ENCODE measurements around the gene TFAM. TPM values are rescaled to one million over a fixed set of nuclear protein-coding genes. Genes with fewer than 3 reads are reported as not detected.

Gene TFAM
- polyA plus RNA-seq, 1 of the 3 experiments (the other 2 are of a cell fraction), result 19.6 TPM

DNA sequence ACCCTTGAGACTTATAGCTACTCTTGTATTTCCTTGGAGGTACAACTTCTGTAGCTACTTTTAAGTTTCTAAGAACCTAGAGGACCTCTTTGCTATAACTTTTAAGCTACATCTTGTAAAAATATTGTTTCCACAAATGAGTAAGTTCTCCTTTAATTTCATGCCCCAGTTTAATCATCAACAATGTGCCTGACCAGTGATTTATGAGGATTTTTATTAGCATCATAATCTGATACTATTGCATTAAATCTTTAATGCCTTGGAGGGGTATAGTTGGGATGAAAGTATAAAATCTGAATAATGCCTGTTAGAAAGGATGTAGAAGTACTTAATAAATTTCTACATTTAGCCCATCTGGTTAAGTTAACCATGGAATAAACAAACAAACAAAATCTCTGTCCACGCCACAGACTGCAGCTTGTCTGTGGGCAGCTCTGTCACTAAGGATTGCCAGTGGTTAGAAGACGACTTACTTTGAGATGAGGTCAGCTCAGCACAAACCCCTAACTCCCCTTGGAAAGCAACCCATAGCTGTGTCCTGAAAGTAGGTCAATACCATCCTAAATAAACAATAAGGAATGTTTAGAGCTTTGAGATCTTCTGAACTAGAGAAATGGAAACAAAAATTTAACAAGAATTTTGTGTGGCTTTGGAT, 32.1 kb upstream of the TFAM start:
- peaks cover 58% of the 10 kb centered on the region for H3K79me2 ChIP-seq (ENCODE audit: insufficient read depth)
- H2AFZ ChIP-seq (ENCODE audit: low read depth), result no peak overlapping the region
- peaks cover 4% of the 10 kb centered on the region for H3F3A ChIP-seq (replicated peaks; ENCODE audit: insufficient read depth)
- H3K27ac ChIP-seq (ENCODE audit: low read depth in 2 of 2, low read length in 1 of 2), result no peak overlapping the region
- no peaks in the 10 kb centered on the region for H3K9me3 ChIP-seq
- DNase-seq, result no peak
- POLR2A ChIA-PET, result no interaction called here
- no peaks in the 10 kb centered on the region; the same call in 1 of the 2 replicates for H3K9me2 ChIP-seq
- TF ChIP-seq TCF12 (IDR thresholded peaks at IDR 0.05), result no peak
- no peak for TF ChIP-seq MEF2A (IDR thresholded peaks at IDR 0.05; ENCODE audit: borderline replicate concordance, low read depth)
- no peak for TF ChIP-seq RFX5 (IDR thresholded peaks at IDR 0.05; ENCODE audit: low read length)
- 74% methylated on average over 2 of the region's 2 CpGs for WGBS (ENCODE audit: low lambda C conversion rate)
- no peaks in the 10 kb centered on the region for H3K36me3 ChIP-seq (replicated peaks in 1 of 2; ENCODE audit: control insufficient read depth in 1 of 2, insufficient read depth in 2 of 2, low read length in 1 of 2)
- no peaks in the 10 kb centered on the region for H3K27me3 ChIP-seq (ENCODE audit: insufficient read depth)
- H3K4me2 ChIP-seq, result 0 out of 2 replicates have a peak overlapping the region, but pooled peaks have one; percentile 6
- peaks cover 11% of the 10 kb centered on the region; the same call in 1 of the 2 replicates for H4K20me1 ChIP-seq (ENCODE audit: insufficient read depth)
- H3K4me1 ChIP-seq (ENCODE audit: control insufficient read depth in 1 of 2, insufficient read depth in 2 of 2, low read depth in 1 of 2, low read length in 1 of 2), result peaks cover 2 to 5% of the 10 kb centered on the region in 2 experiments; a peak in 3 of 4 replicates
- H3K9ac ChIP-seq, result no peak overlapping the region
- no peak overlapping the region for H3K4me3 ChIP-seq (ENCODE audit: low read depth in 2 of 2, low read length in 1 of 2)
- CTCF ChIA-PET, result interaction anchor here (1.1 to 1.2 kb wide), 2 partner anchors 9 to 18 kb away, joined by 3 read pairs; partner anchors contain the start of gene UBE2D1

DNA sequence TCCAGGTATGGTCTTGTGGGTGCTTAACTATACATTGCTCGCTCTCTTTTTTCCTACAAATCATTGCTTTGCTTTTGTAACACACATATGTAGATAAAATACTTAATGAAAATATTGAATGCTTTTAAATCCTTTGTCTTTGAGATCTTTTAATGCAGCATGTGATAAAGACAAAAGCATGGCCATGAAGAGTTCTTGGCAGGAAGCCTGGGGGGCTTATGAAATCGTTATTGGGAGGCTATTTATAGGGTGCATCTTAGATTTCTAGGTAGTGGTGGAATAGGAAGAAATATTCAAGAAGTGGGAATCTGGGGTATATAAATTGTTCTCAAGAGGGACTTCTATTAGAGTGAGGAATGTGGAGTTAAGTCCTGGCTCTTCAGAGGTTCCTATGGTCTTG, 28.5 kb upstream of the TFAM start:
- ChIA-PET POLR2A (no interaction called here), CTCF (no interaction called here)
- Histone ChIP-seq H3K9me3 (no peaks in the 10 kb centered on the region), H3K4me1 (ENCODE audit: control insufficient read depth in 1 of 2, insufficient read depth in 2 of 2, low read depth in 1 of 2, low read length in 1 of 2) (peaks cover 4 to 8% of the 10 kb centered on the region in 2 experiments; a peak in 3 of 4 replicates), H3F3A (replicated peaks; ENCODE audit: insufficient read depth) (peaks cover 9% of the 10 kb centered on the region), H3K27ac (ENCODE audit: low read depth in 2 of 2, low read length in 1 of 2) (no peak overlapping the region), H2AFZ (ENCODE audit: low read depth) (no peak overlapping the region), H3K36me3 (replicated peaks in 1 of 2; ENCODE audit: control insufficient read depth in 1 of 2, insufficient read depth in 2 of 2, low read length in 1 of 2) (peaks cover 0 to 6% of the 10 kb centered on the region in 2 experiments), H3K27me3 (ENCODE audit: insufficient read depth) (no peaks in the 10 kb centered on the region), H3K4me3 (ENCODE audit: low read depth in 2 of 2, low read length in 1 of 2) (no peak overlapping the region), H3K4me2 (no peak overlapping the region), H3K9me2 (no peaks in the 10 kb centered on the region; the same call in 1 of the 2 replicates), H3K79me2 (ENCODE audit: insufficient read depth) (peaks cover 46% of the 10 kb centered on the region), H3K9ac (no peak overlapping the region), H4K20me1 (ENCODE audit: insufficient read depth) (peaks cover 11% of the 10 kb centered on the region; the same call in 1 of the 2 replicates)
- DNase-seq, result no peak
- WGBS (ENCODE audit: low lambda C conversion rate), result 52% methylated on average over 2 of the region's 2 CpGs
- TF ChIP-seq, protein P1, sequence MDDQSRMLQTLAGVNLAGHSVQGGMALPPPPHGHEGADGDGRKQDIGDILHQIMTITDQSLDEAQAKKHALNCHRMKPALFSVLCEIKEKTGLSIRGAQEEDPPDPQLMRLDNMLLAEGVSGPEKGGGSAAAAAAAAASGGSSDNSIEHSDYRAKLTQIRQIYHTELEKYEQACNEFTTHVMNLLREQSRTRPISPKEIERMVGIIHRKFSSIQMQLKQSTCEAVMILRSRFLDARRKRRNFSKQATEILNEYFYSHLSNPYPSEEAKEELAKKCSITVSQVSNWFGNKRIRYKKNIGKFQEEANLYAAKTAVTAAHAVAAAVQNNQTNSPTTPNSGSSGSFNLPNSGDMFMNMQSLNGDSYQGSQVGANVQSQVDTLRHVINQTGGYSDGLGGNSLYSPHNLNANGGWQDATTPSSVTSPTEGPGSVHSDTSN (IDR thresholded peaks at IDR 0.05), result no peak
- TF ChIP-seq, protein P2, sequence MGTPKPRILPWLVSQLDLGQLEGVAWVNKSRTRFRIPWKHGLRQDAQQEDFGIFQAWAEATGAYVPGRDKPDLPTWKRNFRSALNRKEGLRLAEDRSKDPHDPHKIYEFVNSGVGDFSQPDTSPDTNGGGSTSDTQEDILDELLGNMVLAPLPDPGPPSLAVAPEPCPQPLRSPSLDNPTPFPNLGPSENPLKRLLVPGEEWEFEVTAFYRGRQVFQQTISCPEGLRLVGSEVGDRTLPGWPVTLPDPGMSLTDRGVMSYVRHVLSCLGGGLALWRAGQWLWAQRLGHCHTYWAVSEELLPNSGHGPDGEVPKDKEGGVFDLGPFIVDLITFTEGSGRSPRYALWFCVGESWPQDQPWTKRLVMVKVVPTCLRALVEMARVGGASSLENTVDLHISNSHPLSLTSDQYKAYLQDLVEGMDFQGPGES (IDR thresholded peaks at IDR 0.05; ENCODE audit: low read depth, low read length), result no peak
- no peak for TF ChIP-seq SMC3 (IDR thresholded peaks at IDR 0.05; ENCODE audit: low read depth, low read length)
- TF ChIP-seq EP300 (IDR thresholded peaks at IDR 0.05; ENCODE audit: borderline replicate concordance in 1 of 2, low read depth in 1 of 2, low read length in 1 of 2), result no peak
- TF ChIP-seq, protein P3, sequence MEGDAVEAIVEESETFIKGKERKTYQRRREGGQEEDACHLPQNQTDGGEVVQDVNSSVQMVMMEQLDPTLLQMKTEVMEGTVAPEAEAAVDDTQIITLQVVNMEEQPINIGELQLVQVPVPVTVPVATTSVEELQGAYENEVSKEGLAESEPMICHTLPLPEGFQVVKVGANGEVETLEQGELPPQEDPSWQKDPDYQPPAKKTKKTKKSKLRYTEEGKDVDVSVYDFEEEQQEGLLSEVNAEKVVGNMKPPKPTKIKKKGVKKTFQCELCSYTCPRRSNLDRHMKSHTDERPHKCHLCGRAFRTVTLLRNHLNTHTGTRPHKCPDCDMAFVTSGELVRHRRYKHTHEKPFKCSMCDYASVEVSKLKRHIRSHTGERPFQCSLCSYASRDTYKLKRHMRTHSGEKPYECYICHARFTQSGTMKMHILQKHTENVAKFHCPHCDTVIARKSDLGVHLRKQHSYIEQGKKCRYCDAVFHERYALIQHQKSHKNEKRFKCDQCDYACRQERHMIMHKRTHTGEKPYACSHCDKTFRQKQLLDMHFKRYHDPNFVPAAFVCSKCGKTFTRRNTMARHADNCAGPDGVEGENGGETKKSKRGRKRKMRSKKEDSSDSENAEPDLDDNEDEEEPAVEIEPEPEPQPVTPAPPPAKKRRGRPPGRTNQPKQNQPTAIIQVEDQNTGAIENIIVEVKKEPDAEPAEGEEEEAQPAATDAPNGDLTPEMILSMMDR (IDR thresholded peaks at IDR 0.05), result no peak
- no peak for TF ChIP-seq GATA2 (CRISPR knock-in tag; IDR thresholded peaks at IDR 0.05)
- TF ChIP-seq NRF1 (IDR thresholded peaks at IDR 0.05; ENCODE audit: low read depth, low read length), result no peak
- no peak for TF ChIP-seq YY1 (IDR thresholded peaks at IDR 0.05; ENCODE audit: low read depth)
- TF ChIP-seq MEF2A (IDR thresholded peaks at IDR 0.05; ENCODE audit: borderline replicate concordance, low read depth), result no peak
- TF ChIP-seq MXI1 (IDR thresholded peaks at IDR 0.05; ENCODE audit: low read depth, low read length), result no peak
- TF ChIP-seq FOXJ3 (CRISPR knock-in tag; IDR thresholded peaks at IDR 0.05), result no peak
- TF ChIP-seq FOXM1 (IDR thresholded peaks at IDR 0.05; ENCODE audit: low read depth), result no peak
- no peak for TF ChIP-seq POLR2AphosphoS5 (IDR thresholded peaks at IDR 0.05; ENCODE audit: low read depth, low read length)
- TF ChIP-seq, protein P4, sequence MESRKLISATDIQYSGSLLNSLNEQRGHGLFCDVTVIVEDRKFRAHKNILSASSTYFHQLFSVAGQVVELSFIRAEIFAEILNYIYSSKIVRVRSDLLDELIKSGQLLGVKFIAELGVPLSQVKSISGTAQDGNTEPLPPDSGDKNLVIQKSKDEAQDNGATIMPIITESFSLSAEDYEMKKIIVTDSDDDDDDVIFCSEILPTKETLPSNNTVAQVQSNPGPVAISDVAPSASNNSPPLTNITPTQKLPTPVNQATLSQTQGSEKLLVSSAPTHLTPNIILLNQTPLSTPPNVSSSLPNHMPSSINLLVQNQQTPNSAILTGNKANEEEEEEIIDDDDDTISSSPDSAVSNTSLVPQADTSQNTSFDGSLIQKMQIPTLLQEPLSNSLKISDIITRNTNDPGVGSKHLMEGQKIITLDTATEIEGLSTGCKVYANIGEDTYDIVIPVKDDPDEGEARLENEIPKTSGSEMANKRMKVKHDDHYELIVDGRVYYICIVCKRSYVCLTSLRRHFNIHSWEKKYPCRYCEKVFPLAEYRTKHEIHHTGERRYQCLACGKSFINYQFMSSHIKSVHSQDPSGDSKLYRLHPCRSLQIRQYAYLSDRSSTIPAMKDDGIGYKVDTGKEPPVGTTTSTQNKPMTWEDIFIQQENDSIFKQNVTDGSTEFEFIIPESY (IDR thresholded peaks at IDR 0.05; ENCODE audit: borderline replicate concordance, low read depth), result no peak
- no peak for TF ChIP-seq TAF1 (IDR thresholded peaks at IDR 0.05; ENCODE audit: borderline replicate concordance, low read depth, low read length)
- no peak for TF ChIP-seq SIN3A (IDR thresholded peaks at IDR 0.05; ENCODE audit: borderline replicate concordance, low read depth, low read length)
- no peak for TF ChIP-seq RCOR1 (IDR thresholded peaks at IDR 0.05; ENCODE audit: low read length)
- no peak for TF ChIP-seq RXRA (IDR thresholded peaks at IDR 0.05; ENCODE audit: borderline replicate concordance, low read depth)
- no peak for TF ChIP-seq TEAD4 (IDR thresholded peaks at IDR 0.05; ENCODE audit: borderline replicate concordance, insufficient read depth)
- no peak for TF ChIP-seq EZH2phosphoT487 (IDR thresholded peaks at IDR 0.05; ENCODE audit: borderline replicate concordance, low read depth)
